H9 (cell line): ENCODE data around the gene ZSCAN18. TPM values are rescaled to one million over a fixed set of nuclear protein-coding genes. Genes with fewer than 3 reads are reported as not detected.

ENCODE experiments used
- DNase-seq: peaks from one replicate; pipeline ENCODE4 v3.0.0-alpha.2; 2017
- H2AFZ ChIP-seq: one replicate; pipeline ENCODE4 v1.6.1; 2013; ENCODE audit warnings: mild to moderate bottlenecking, low read length, control low read depth, moderate library complexity
- H2AK5ac ChIP-seq: 2 replicates; pipeline ENCODE4 v1.6.1; 2013; ENCODE audit warnings: low read length, control low read depth, mixed read lengths; ENCODE audit not compliant: insufficient read length
- H2BK120ac ChIP-seq: one replicate; pipeline ENCODE4 v1.6.1; 2013; ENCODE audit warnings: low read depth, mild to moderate bottlenecking, low read length, control low read depth, inconsistent platforms; ENCODE audit not compliant: poor library complexity, severe bottlenecking
- H2BK12ac ChIP-seq: 2 replicates; pipeline ENCODE4 v1.6.1; 2013; ENCODE audit warnings: low read length, control low read depth, mixed read lengths, low read depth; ENCODE audit not compliant: insufficient read length
- H2BK15ac ChIP-seq: 2 replicates; pipeline ENCODE4 v1.6.1; 2013; ENCODE audit warnings: low read depth, low read length, control low read depth
- H2BK20ac ChIP-seq: one replicate; pipeline ENCODE4 v1.6.1; 2013; ENCODE audit warnings: low read depth, mild to moderate bottlenecking, low read length, control low read depth, inconsistent platforms; ENCODE audit not compliant: poor library complexity, severe bottlenecking
- H2BK5ac ChIP-seq: 2 replicates; pipeline ENCODE4 v1.6.1; 2013; ENCODE audit warnings: low read length, control low read depth, mixed read lengths; ENCODE audit not compliant: insufficient read length
- H3K14ac ChIP-seq: 2 replicates; pipeline ENCODE4 v1.6.1; 2013; ENCODE audit warnings: low read length, control low read depth; ENCODE audit not compliant: insufficient read depth
- H3K18ac ChIP-seq: 2 replicates; pipeline ENCODE4 v1.6.1; 2013; ENCODE audit warnings: low read depth, mild to moderate bottlenecking, mixed read lengths, low read length, control low read depth; ENCODE audit not compliant: insufficient read length
- H3K23ac ChIP-seq: 2 replicates; pipeline ENCODE4 v1.6.1; 2013; ENCODE audit warnings: low read length, control low read depth, mixed read lengths, low read depth; ENCODE audit not compliant: insufficient read length
- H3K23me2 ChIP-seq: 2 replicates; pipeline ENCODE4 v1.6.1; 2013; ENCODE audit warnings: low read depth, mild to moderate bottlenecking, mixed read lengths, low read length, control low read depth; ENCODE audit not compliant: insufficient read length, poor library complexity, severe bottlenecking
- H3K27ac ChIP-seq: 2 replicates; pipeline ENCODE4 v1.5.1; 2013; ENCODE audit warnings: low read length, control low read depth, mixed read lengths, low read depth; ENCODE audit not compliant: insufficient read length
- H3K27me3 ChIP-seq: 2 replicates; pipeline ENCODE4 v1.6.1; 2013; ENCODE audit warnings: low read length, control low read depth, inconsistent platforms; ENCODE audit not compliant: insufficient read depth
- H3K4ac ChIP-seq: 2 replicates; pipeline ENCODE4 v1.6.1; 2013; ENCODE audit warnings: low read depth, mild to moderate bottlenecking, control low read depth, inconsistent platforms, low read length, moderate library complexity
- H3K4me1 ChIP-seq: 2 replicates; pipeline ENCODE4 v1.6.1; 2013; ENCODE audit warnings: low read length, control low read depth, inconsistent platforms; ENCODE audit not compliant: insufficient read depth
- H3K4me2 ChIP-seq: 2 replicates; pipeline ENCODE4 v1.6.1; 2013; ENCODE audit warnings: low read length, control low read depth, mixed read lengths; ENCODE audit not compliant: insufficient read length, insufficient read depth
- H3K56ac ChIP-seq: 2 replicates; pipeline ENCODE4 v1.6.1; 2013; ENCODE audit warnings: low read depth, mild to moderate bottlenecking, mixed read lengths, low read length, control low read depth; ENCODE audit not compliant: insufficient read length
- H3K79me1 ChIP-seq: 2 replicates; pipeline ENCODE4 v1.6.1; 2013; ENCODE audit warnings: low read depth, mild to moderate bottlenecking, moderate library complexity, low read length, control low read depth, inconsistent platforms; ENCODE audit not compliant: insufficient read depth, poor library complexity, severe bottlenecking
- H3K79me2 ChIP-seq: 2 replicates; pipeline ENCODE4 v1.6.1; 2013; ENCODE audit warnings: low read length, control low read depth, inconsistent platforms; ENCODE audit not compliant: insufficient read depth
- H3K9ac ChIP-seq: 2 replicates; pipeline ENCODE4 v1.6.1; 2013; ENCODE audit warnings: low read length, control low read depth, mixed read lengths; ENCODE audit not compliant: insufficient read length; ENCODE audit errors: extremely low read depth
- H3K9me3 ChIP-seq: one replicate; pipeline ENCODE4 v1.6.1; 2013; ENCODE audit warnings: low read depth, low read length, inconsistent platforms; ENCODE audit not compliant: control insufficient read depth
- H3T11ph ChIP-seq: one replicate; pipeline ENCODE4 v1.6.1; 2013; ENCODE audit warnings: mild to moderate bottlenecking, low read length, control low read depth, inconsistent platforms
- H4K20me1 ChIP-seq: one replicate; pipeline ENCODE4 v1.6.1; 2013; ENCODE audit not compliant: control insufficient read depth, insufficient read length, insufficient read depth
- H4K5ac ChIP-seq: 2 replicates; pipeline ENCODE4 v1.6.1; 2013; ENCODE audit warnings: low read depth, mild to moderate bottlenecking, mixed read lengths, low read length, control low read depth; ENCODE audit not compliant: insufficient read length
- H4K8ac ChIP-seq: replicated peaks from 2 replicates; pipeline ENCODE4 v1.6.1; 2013; ENCODE audit warnings: low read length, control low read depth, mixed read lengths, low read depth; ENCODE audit not compliant: insufficient read length
- H4K91ac ChIP-seq: 2 replicates; pipeline ENCODE4 v1.6.1; 2013; ENCODE audit warnings: low read depth, mild to moderate bottlenecking, moderate library complexity, mixed read lengths, low read length, control low read depth; ENCODE audit not compliant: insufficient read length
- H3K27ac Mint-ChIP-seq, 3 experiments: 2 replicates in 2 of 3; 3 replicates in 1 of 3; pipeline ENCODE4 v1.8.0; 2020 to 2021; ENCODE audit warnings: mixed read lengths in 3 of 3, mild to moderate bottlenecking in 1 of 3, moderate library complexity in 1 of 3
- H3K27me3 Mint-ChIP-seq: 2 replicates; pipeline ENCODE4 v1.8.0; 2021; ENCODE audit warnings: low read depth, mild to moderate bottlenecking, moderate library complexity, mixed read lengths
- H3K36me3 Mint-ChIP-seq, 3 experiments: 2 replicates in 2 of 3; 3 replicates in 1 of 3; pipeline ENCODE4 v1.8.0; 2020 to 2021; ENCODE audit warnings: low read depth in 3 of 3, mixed read lengths in 3 of 3; ENCODE audit not compliant: insufficient read depth in 1 of 3
- H3K4me1 Mint-ChIP-seq, 2 experiments: 2 replicates each; pipeline ENCODE4 v1.8.0; 2020; ENCODE audit warnings: mixed read lengths in 2 of 2
- H3K4me3 Mint-ChIP-seq, 2 experiments: 2 replicates in 1 of 2; 3 replicates in 1 of 2; pipeline ENCODE4 v1.8.0; 2020 to 2021; ENCODE audit warnings: mild to moderate bottlenecking in 2 of 2, mixed read lengths in 2 of 2, moderate library complexity in 1 of 2
- H3K9me3 Mint-ChIP-seq, 2 experiments: 2 replicates in 1 of 2; 3 replicates in 1 of 2; pipeline ENCODE4 v1.8.0; 2020; ENCODE audit warnings: mild to moderate bottlenecking in 2 of 2, mixed read lengths in 2 of 2, moderate library complexity in 1 of 2
- WGBS: extraction: QIAGEN DNeasy Blood & Tissue Kit; methylation state at CpG from one replicate; pipeline ENCODE4 v1.1.7; 2013; ENCODE audit warnings: missing lambda C conversion rate, low lambda C conversion rate, mixed read lengths; ENCODE audit not compliant: insufficient read length; ENCODE audit errors: extremely low coverage; 5-methylcytosine and 5-hydroxymethylcytosine counted together
- total RNA-seq: library from RNA; stranded (reverse); gene quantifications from 2 replicates; pipeline ENCODE4 v1.2.1, GENCODE V29; 2021
- TF ChIP-seq, protein P1 (sequence below): fragments of 200-600 bp; sonication (generic); conservative IDR thresholded peaks from 3 replicates; pipeline ENCODE4 v1.8.0; 2021; ENCODE audit warnings: antibody characterized with exemption, mild to moderate bottlenecking

ZSCAN18 gene
- total RNA-seq, 1 experiment from 2014 or later: 40.1 TPM

DNA sequence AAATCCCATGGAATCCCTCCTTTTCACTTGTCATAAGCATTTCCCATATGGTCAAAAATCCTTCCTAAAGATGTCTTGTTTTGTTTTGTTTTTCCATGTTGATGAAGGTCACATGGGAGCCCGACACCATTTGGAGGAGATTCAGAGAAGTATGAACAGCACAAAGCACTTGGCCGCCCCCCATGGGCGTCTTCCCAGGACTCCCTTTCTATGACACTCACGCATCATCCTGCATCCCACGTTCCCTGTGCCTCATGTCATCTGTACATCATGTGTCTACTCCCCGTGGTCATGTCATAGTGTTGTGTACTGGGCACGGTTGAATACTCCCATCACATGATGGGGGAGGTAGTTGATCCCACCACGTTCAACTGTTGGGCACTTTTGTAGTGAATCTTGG lies 62.2 kb downstream of the ZSCAN18 start:
- Histone ChIP-seq H3T11ph (no peak overlapping the region), H2BK5ac (no peak overlapping the region), H3K79me2 (no peaks in the 10 kb centered on the region), H3K4me2 (no peak overlapping the region), H3K4me1 (no peaks in the 10 kb centered on the region), H2BK12ac (no peak overlapping the region), H3K23ac (no peak overlapping the region), H3K56ac (no peak overlapping the region), H4K8ac (no peak overlapping the region), H3K9me3 (no peaks in the 10 kb centered on the region), H3K9ac (no peak overlapping the region), H3K18ac (no peak overlapping the region), H3K79me1 (no peaks in the 10 kb centered on the region), H4K20me1 (no peaks in the 10 kb centered on the region), H3K4ac (no peak overlapping the region), H2AFZ (no peak overlapping the region), H2BK20ac (no peak overlapping the region), H4K91ac (no peak overlapping the region), H2BK15ac (no peak overlapping the region), H3K23me2 (no peaks in the 10 kb centered on the region), H3K14ac (no peak overlapping the region), H4K5ac (no peak overlapping the region), H2BK120ac (no peak overlapping the region), H3K27me3 (no peaks in the 10 kb centered on the region), H2AK5ac (no peak overlapping the region), H3K27ac (no peak overlapping the region)
- no peak for DNase-seq
- no CpG with 5 or more reads among the region's 8 CpGs for WGBS
- Mint-ChIP-seq H3K4me3 (peak overlapping the region in 1 of 2 experiments; percentile 47; a peak in 2 of 5 replicates), H3K27me3 (peaks cover 23% of the 10 kb centered on the region), H3K27ac (no peak overlapping the region; a peak in 1 of 7 replicates), H3K9me3 (peaks cover 39 to 67% of the 10 kb centered on the region in 2 experiments), H3K4me1 (peaks cover 8 to 19% of the 10 kb centered on the region in 2 experiments), H3K36me3 (peaks cover 6 to 15% (median 10%) of the 10 kb centered on the region in 3 experiments; a peak in 6 of 7 replicates)
- TF ChIP-seq, protein P1, sequence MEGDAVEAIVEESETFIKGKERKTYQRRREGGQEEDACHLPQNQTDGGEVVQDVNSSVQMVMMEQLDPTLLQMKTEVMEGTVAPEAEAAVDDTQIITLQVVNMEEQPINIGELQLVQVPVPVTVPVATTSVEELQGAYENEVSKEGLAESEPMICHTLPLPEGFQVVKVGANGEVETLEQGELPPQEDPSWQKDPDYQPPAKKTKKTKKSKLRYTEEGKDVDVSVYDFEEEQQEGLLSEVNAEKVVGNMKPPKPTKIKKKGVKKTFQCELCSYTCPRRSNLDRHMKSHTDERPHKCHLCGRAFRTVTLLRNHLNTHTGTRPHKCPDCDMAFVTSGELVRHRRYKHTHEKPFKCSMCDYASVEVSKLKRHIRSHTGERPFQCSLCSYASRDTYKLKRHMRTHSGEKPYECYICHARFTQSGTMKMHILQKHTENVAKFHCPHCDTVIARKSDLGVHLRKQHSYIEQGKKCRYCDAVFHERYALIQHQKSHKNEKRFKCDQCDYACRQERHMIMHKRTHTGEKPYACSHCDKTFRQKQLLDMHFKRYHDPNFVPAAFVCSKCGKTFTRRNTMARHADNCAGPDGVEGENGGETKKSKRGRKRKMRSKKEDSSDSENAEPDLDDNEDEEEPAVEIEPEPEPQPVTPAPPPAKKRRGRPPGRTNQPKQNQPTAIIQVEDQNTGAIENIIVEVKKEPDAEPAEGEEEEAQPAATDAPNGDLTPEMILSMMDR: no peak
